Activated naive CD4-positive, alpha-beta T cell treated with anti-CD3 and anti-CD28 coated beads for 36 hours (primary cell): Measurements from ENCODE around the gene MAGI2. TPM values are rescaled to one million over a fixed set of nuclear protein-coding genes. Genes with fewer than 3 reads are reported as not detected.

Experiments
- CTCF ChIA-PET: fragments of 350-600 bp; sonication (Branson Sonifier 250); formaldehyde crosslinking; loops from one replicate; lab custom pipeline; 2021; ENCODE audit warnings: antibody characterized with exemption; lab: Charles Lee
- DNase-seq: peaks from one replicate; pipeline ENCODE4 v3.0.0-alpha.2; 2020
- H3K27ac Mint-ChIP-seq: one replicate; pipeline ENCODE4 v1.8.0; 2021; ENCODE audit warnings: mild to moderate bottlenecking, mixed read lengths
- H3K27me3 Mint-ChIP-seq: one replicate; pipeline ENCODE4 v1.8.0; 2021; ENCODE audit warnings: low read depth, mixed read lengths
- H3K36me3 Mint-ChIP-seq: one replicate; pipeline ENCODE4 v1.8.0; 2021; ENCODE audit warnings: low read depth, mixed read lengths
- H3K4me1 Mint-ChIP-seq: one replicate; pipeline ENCODE4 v1.8.0; 2021; ENCODE audit warnings: low read depth, mixed read lengths
- H3K4me3 Mint-ChIP-seq: one replicate; pipeline ENCODE4 v1.8.0; 2021; ENCODE audit warnings: mild to moderate bottlenecking, moderate library complexity, mixed read lengths
- H3K9me3 Mint-ChIP-seq: one replicate; pipeline ENCODE4 v1.8.0; 2021; ENCODE audit warnings: mixed read lengths
- intact Hi-C: fragments of 100-400 bp; cut with micrococcal nuclease; formaldehyde crosslinking; loops from one replicate; pipeline ENCODE4 v1.15.1; 2023
- total RNA-seq, 2 experiments: library from RNA; stranded (reverse); gene quantifications; one replicate each; pipeline ENCODE4 v1.2.3, GENCODE V29; 2021

Gene MAGI2
- total RNA-seq, 2 experiments from 2014 or later: 0.07 to 0.19 TPM

GRCh38 chr7:78168865-78169264, 1284.6 kb downstream of the MAGI2 start:
- intact Hi-C loops: no loop called here
- Mint-ChIP-seq H3K4me1 (no peaks in the 10 kb centered on the region), H3K27ac (no peak overlapping the region), H3K9me3 (no peaks in the 10 kb centered on the region), H3K27me3 (no peaks in the 10 kb centered on the region), H3K36me3 (no peaks in the 10 kb centered on the region), H3K4me3 (no peak overlapping the region)
- CTCF ChIA-PET: no interaction called here
- DNase-seq: no peak

GRCh38 chr7:78167860-78168259, 1285.6 kb downstream of the MAGI2 start:
- H3K4me3 Mint-ChIP-seq: no peak overlapping the region
- no peaks in the 10 kb centered on the region for H3K9me3 Mint-ChIP-seq
- no peak for DNase-seq
- H3K27me3 Mint-ChIP-seq: peaks cover 3% of the 10 kb centered on the region
- CTCF ChIA-PET: no interaction called here
- H3K4me1 Mint-ChIP-seq: no peaks in the 10 kb centered on the region
- intact Hi-C loops: no loop called here
- no peak overlapping the region for H3K27ac Mint-ChIP-seq
- no peaks in the 10 kb centered on the region for H3K36me3 Mint-ChIP-seq

GRCh38 chr7:78165854-78166253, 1287.6 kb downstream of the MAGI2 start:
- CTCF ChIA-PET: interaction anchor here (0.5 kb wide), 1 partner anchor 61 kb away, joined by 4 read pairs; no protein-coding TSS in a partner anchor
- Mint-ChIP-seq H3K27me3 (peaks cover 7% of the 10 kb centered on the region), H3K27ac (no peak overlapping the region), H3K36me3 (no peaks in the 10 kb centered on the region), H3K9me3 (peaks cover 2% of the 10 kb centered on the region), H3K4me3 (no peak overlapping the region), H3K4me1 (no peaks in the 10 kb centered on the region)
- no peak for DNase-seq
- intact Hi-C loops: no loop called here

- intact Hi-C loops: no loop called here
- Mint-ChIP-seq H3K4me1 (no peaks in the 10 kb centered on the region), H3K27ac (no peak overlapping the region), H3K9me3 (peaks cover 2% of the 10 kb centered on the region), H3K36me3 (no peaks in the 10 kb centered on the region), H3K27me3 (peaks cover 7% of the 10 kb centered on the region), H3K4me3 (no peak overlapping the region)
- CTCF ChIA-PET: interaction anchor here (0.5 kb wide), 1 partner anchor 61 kb away, joined by 4 read pairs; no protein-coding TSS in a partner anchor
- DNase-seq: no peak
Measured at GRCh38 chr7:78165454-78165853, 1288.0 kb downstream of the MAGI2 start.

- no peak overlapping the region for H3K27ac Mint-ChIP-seq
- H3K4me1 Mint-ChIP-seq: no peaks in the 10 kb centered on the region
- H3K27me3 Mint-ChIP-seq: peaks cover 7% of the 10 kb centered on the region
- intact Hi-C loops: no loop called here
- H3K4me3 Mint-ChIP-seq: no peak overlapping the region
- peaks cover 2% of the 10 kb centered on the region for H3K9me3 Mint-ChIP-seq
- H3K36me3 Mint-ChIP-seq: no peaks in the 10 kb centered on the region
- CTCF ChIA-PET: no interaction called here
- no peak for DNase-seq
Measured at GRCh38 chr7:78164459-78164858, 1289.0 kb downstream of the MAGI2 start.

- H3K4me3 Mint-ChIP-seq: no peak overlapping the region
- no peak overlapping the region for H3K27ac Mint-ChIP-seq
- no peaks in the 10 kb centered on the region for H3K36me3 Mint-ChIP-seq
- no peaks in the 10 kb centered on the region for H3K4me1 Mint-ChIP-seq
- peaks cover 2% of the 10 kb centered on the region for H3K9me3 Mint-ChIP-seq
- CTCF ChIA-PET: no interaction called here
- peaks cover 7% of the 10 kb centered on the region for H3K27me3 Mint-ChIP-seq
- intact Hi-C loops: no loop called here
- no peak for DNase-seq
Measured at GRCh38 chr7:78161781-78162180, 1291.7 kb downstream of the MAGI2 start.

- no peak overlapping the region for H3K4me3 Mint-ChIP-seq
- H3K27me3 Mint-ChIP-seq: peaks cover 7% of the 10 kb centered on the region
- no peaks in the 10 kb centered on the region for H3K4me1 Mint-ChIP-seq
- no peak for DNase-seq
- intact Hi-C loops: no loop called here
- H3K9me3 Mint-ChIP-seq: peaks cover 2% of the 10 kb centered on the region
- no peaks in the 10 kb centered on the region for H3K36me3 Mint-ChIP-seq
- no peak overlapping the region for H3K27ac Mint-ChIP-seq
- CTCF ChIA-PET: no interaction called here
Measured at GRCh38 chr7:78159545-78159944, 1293.9 kb downstream of the MAGI2 start.

- intact Hi-C loops: no loop called here
- Mint-ChIP-seq H3K27ac (no peak overlapping the region), H3K4me1 (no peaks in the 10 kb centered on the region), H3K27me3 (peaks cover 2% of the 10 kb centered on the region), H3K36me3 (no peaks in the 10 kb centered on the region), H3K4me3 (no peak overlapping the region), H3K9me3 (no peaks in the 10 kb centered on the region)
- CTCF ChIA-PET: interaction anchor here (1.2 to 1.5 kb wide), 2 partner anchors 9 to 20 kb away, joined by 4 read pairs; no protein-coding TSS in a partner anchor
- no peak for DNase-seq
Measured at GRCh38 chr7:78153285-78153684, 1300.2 kb downstream of the MAGI2 start.

- Mint-ChIP-seq H3K27me3 (peaks cover 2% of the 10 kb centered on the region), H3K9me3 (no peaks in the 10 kb centered on the region), H3K27ac (no peak overlapping the region), H3K4me3 (no peak overlapping the region), H3K4me1 (no peaks in the 10 kb centered on the region), H3K36me3 (no peaks in the 10 kb centered on the region)
- no peak for DNase-seq
- intact Hi-C loops: no loop called here
- CTCF ChIA-PET: no interaction called here
Measured at GRCh38 chr7:78151229-78151628, 1302.2 kb downstream of the MAGI2 start.

- no peak overlapping the region for H3K4me3 Mint-ChIP-seq
- no peaks in the 10 kb centered on the region for H3K36me3 Mint-ChIP-seq
- no peaks in the 10 kb centered on the region for H3K4me1 Mint-ChIP-seq
- H3K27me3 Mint-ChIP-seq: peaks cover 4% of the 10 kb centered on the region
- intact Hi-C loops: no loop called here
- no peak for DNase-seq
- no peak overlapping the region for H3K27ac Mint-ChIP-seq
- no peaks in the 10 kb centered on the region for H3K9me3 Mint-ChIP-seq
- CTCF ChIA-PET: no interaction called here
Measured at GRCh38 chr7:78149787-78150186, 1303.7 kb downstream of the MAGI2 start.

GRCh38 chr7:78148166-78148894, 1305.1 kb downstream of the MAGI2 start:
- intact Hi-C loops: no loop called here
- Mint-ChIP-seq H3K36me3 (no peaks in the 10 kb centered on the region), H3K4me3 (no peak overlapping the region)

GRCh38 chr7:78146546-78146945, 1306.9 kb downstream of the MAGI2 start:
- CTCF ChIA-PET: no interaction called here
- Mint-ChIP-seq H3K4me1 (no peaks in the 10 kb centered on the region), H3K4me3 (no peak overlapping the region), H3K36me3 (no peaks in the 10 kb centered on the region), H3K27me3 (peaks cover 5% of the 10 kb centered on the region), H3K9me3 (no peaks in the 10 kb centered on the region), H3K27ac (no peak overlapping the region)
- intact Hi-C loops: no loop called here
- no peak for DNase-seq

More at GRCh38 chr7:78148166-78148894, 1305.1 kb downstream of the MAGI2 start:
- CTCF ChIA-PET: no interaction called here
- Mint-ChIP-seq H3K27me3 (peaks cover 3% of the 10 kb centered on the region), H3K9me3 (no peaks in the 10 kb centered on the region), H3K27ac (no peak overlapping the region), H3K4me1 (no peaks in the 10 kb centered on the region)
- no peak for DNase-seq

- H3K4me1 Mint-ChIP-seq: no peaks in the 10 kb centered on the region
- no peak overlapping the region for H3K27ac Mint-ChIP-seq
- no peak for DNase-seq
- CTCF ChIA-PET: interaction anchor here (0.6 to 1.0 kb wide), 3 partner anchors 8 to 253 kb away, joined by 4 read pairs; no protein-coding TSS in a partner anchor
- H3K36me3 Mint-ChIP-seq: no peaks in the 10 kb centered on the region
- H3K9me3 Mint-ChIP-seq: no peaks in the 10 kb centered on the region
- intact Hi-C loops: no loop called here
- H3K27me3 Mint-ChIP-seq: peaks cover 7% of the 10 kb centered on the region
- H3K4me3 Mint-ChIP-seq: no peak overlapping the region
Measured at GRCh38 chr7:78143661-78144060, 1309.8 kb downstream of the MAGI2 start.
